MV-4-11 (cell line): Measurements from ENCODE around the gene EMD.
"Not testable (repeated sequence)": the region's sequence is repeated elsewhere in the genome, so short reads cannot be mapped to it uniquely, and the experiment has no call there.

ENCODE experiments used
- DNase-seq: peaks from one replicate; lab custom pipeline; 2025; lab: John Stamatoyannopoulos, UW

Gene EMD

GRCh38 chrX:154378799-154379568 is at the start of gene EMD:
Gene EMD (plus strand): TSS chrX:154379295. CDS start chrX:154379485, 190 bp downstream.
- DNase-seq = peak; percentile 99

GRCh38 chrX:154332561-154332960 is 46.5 kb upstream of the EMD start:
- no peak for DNase-seq

GRCh38 chrX:154333116-154333515 is 46.0 kb upstream of the EMD start:
- DNase-seq = no peak

- DNase-seq = peak; percentile 75
Measured at GRCh38 chrX:154333837-154334271, 45.2 kb upstream of the EMD start.

GRCh38 chrX:154334496-154334895 is 44.6 kb upstream of the EMD start:
- DNase-seq = no peak

GRCh38 chrX:154341399-154342298 is 37.4 kb upstream of the EMD start:
- not testable (repeated sequence) for DNase-seq

GRCh38 chrX:154343063-154343462 is 36.0 kb upstream of the EMD start:
- DNase-seq = not testable (repeated sequence)

- not testable (repeated sequence) for DNase-seq
Measured at GRCh38 chrX:154343620-154344019, 35.5 kb upstream of the EMD start.

- no peak for DNase-seq
Measured at GRCh38 chrX:154348114-154348531, 31.0 kb upstream of the EMD start.

- no peak for DNase-seq
Measured at GRCh38 chrX:154348646-154349358, 30.3 kb upstream of the EMD start.

GRCh38 chrX:154349359-154349935 is 29.6 kb upstream of the EMD start:
- no peak for DNase-seq

- no peak for DNase-seq
Measured at GRCh38 chrX:154349979-154350378, 29.1 kb upstream of the EMD start.

- no peak for DNase-seq
Measured at GRCh38 chrX:154350429-154351182, 28.5 kb upstream of the EMD start.

- no peak for DNase-seq
Measured at GRCh38 chrX:154351183-154352011, 27.7 kb upstream of the EMD start.

- no peak for DNase-seq
Measured at GRCh38 chrX:154352012-154352401, 27.1 kb upstream of the EMD start.

GRCh38 chrX:154352466-154352865 is 26.6 kb upstream of the EMD start:
- no peak for DNase-seq

- DNase-seq = no peak
Measured at GRCh38 chrX:154353172-154353843, 25.8 kb upstream of the EMD start.

GRCh38 chrX:154354013-154354412 is 25.1 kb upstream of the EMD start:
- no peak for DNase-seq

GRCh38 chrX:154354516-154354915 is 24.6 kb upstream of the EMD start:
- no peak for DNase-seq
